ENCODE results near the gene EPRS1.

Gene EPRS1

GRCh38 chr1:220005489-220005888 is 40.8 kb downstream of the EPRS1 start:
- H3K4me3 Mint-ChIP-seq = no peak overlapping the region
- no peaks in the 10 kb centered on the region for H3K9me3 Mint-ChIP-seq
- H3K27ac Mint-ChIP-seq = no peak overlapping the region
- H3K36me3 Mint-ChIP-seq (ENCODE audit: low read depth) = peaks cover 33% of the 10 kb centered on the region
- H3K27me3 Mint-ChIP-seq (ENCODE audit: low read depth) = no peaks in the 10 kb centered on the region
- H3K4me1 Mint-ChIP-seq (ENCODE audit: low read depth) = peaks cover 13% of the 10 kb centered on the region

- no peak overlapping the region for H3K4me3 Mint-ChIP-seq
- peaks cover 13% of the 10 kb centered on the region for H3K4me1 Mint-ChIP-seq (ENCODE audit: low read depth)
- no peaks in the 10 kb centered on the region for H3K9me3 Mint-ChIP-seq
- peaks cover 33% of the 10 kb centered on the region for H3K36me3 Mint-ChIP-seq (ENCODE audit: low read depth)
- H3K27ac Mint-ChIP-seq = peak overlapping the region; percentile 74
- H3K27me3 Mint-ChIP-seq (ENCODE audit: low read depth) = no peaks in the 10 kb centered on the region
Observed at GRCh38 chr1:220003610-220004299, 42.5 kb downstream of the EPRS1 start.

- H3K36me3 Mint-ChIP-seq (ENCODE audit: low read depth) = peaks cover 33% of the 10 kb centered on the region
- peak overlapping the region; percentile 74 for H3K27ac Mint-ChIP-seq
- H3K27me3 Mint-ChIP-seq (ENCODE audit: low read depth) = no peaks in the 10 kb centered on the region
- no peak overlapping the region for H3K4me3 Mint-ChIP-seq
- peaks cover 13% of the 10 kb centered on the region for H3K4me1 Mint-ChIP-seq (ENCODE audit: low read depth)
- no peaks in the 10 kb centered on the region for H3K9me3 Mint-ChIP-seq
Observed at GRCh38 chr1:220003015-220003414, 43.3 kb downstream of the EPRS1 start.

GRCh38 chr1:220001095-220001501 is 45.2 kb downstream of the EPRS1 start:
- Mint-ChIP-seq H3K27ac (no peak overlapping the region), H3K9me3 (no peaks in the 10 kb centered on the region), H3K4me3 (no peak overlapping the region)

GRCh38 chr1:219999821-220000220 is 46.5 kb downstream of the EPRS1 start:
- no peaks in the 10 kb centered on the region for H3K9me3 Mint-ChIP-seq
- no peak overlapping the region for H3K27ac Mint-ChIP-seq
- no peaks in the 10 kb centered on the region for H3K27me3 Mint-ChIP-seq (ENCODE audit: low read depth)
- no peak overlapping the region for H3K4me3 Mint-ChIP-seq
- peaks cover 37% of the 10 kb centered on the region for H3K36me3 Mint-ChIP-seq (ENCODE audit: low read depth)
- H3K4me1 Mint-ChIP-seq (ENCODE audit: low read depth) = peaks cover 11% of the 10 kb centered on the region

More at GRCh38 chr1:220001095-220001501, 45.2 kb downstream of the EPRS1 start:
- peaks cover 36% of the 10 kb centered on the region for H3K36me3 Mint-ChIP-seq (ENCODE audit: low read depth)
- H3K27me3 Mint-ChIP-seq (ENCODE audit: low read depth) = no peaks in the 10 kb centered on the region
- peaks cover 11% of the 10 kb centered on the region for H3K4me1 Mint-ChIP-seq (ENCODE audit: low read depth)
